ENCODE data around the gene ERRFI1. TPM values are rescaled to one million over a fixed set of nuclear protein-coding genes. Genes with fewer than 3 reads are reported as not detected.
"Not testable (repeated sequence)": the region's sequence is repeated elsewhere in the genome, so short reads cannot be mapped to it uniquely, and the experiment has no call there.

ERRFI1 gene
- total RNA-seq, 2 experiments from 2014 or later: 3.6 TPM

- Histone ChIP-seq H3K36me3 (ENCODE audit: insufficient read depth, low read length) (no peaks in the 10 kb centered on the region), H3K9me3 (ENCODE audit: control insufficient read depth in 1 of 2, insufficient read depth in 1 of 2, low read length in 2 of 2) (no peaks in the 10 kb centered on the region), H3K4me1 (ENCODE audit: insufficient read depth, low read length) (no peaks in the 10 kb centered on the region), H3K27ac (ENCODE audit: low read depth in 1 of 2, low read length in 2 of 2) (no peak overlapping the region), H3K27me3 (ENCODE audit: control insufficient read depth in 1 of 2, insufficient read depth in 2 of 2, low read length in 2 of 2) (no peaks in the 10 kb centered on the region), H3K4me3 (ENCODE audit: low read length) (no peak overlapping the region)
- no peak for DNase-seq
- Mint-ChIP-seq H3K36me3 (ENCODE audit: low read depth) (no peaks in the 10 kb centered on the region), H3K9me3 (no peaks in the 10 kb centered on the region), H3K27me3 (no peaks in the 10 kb centered on the region), H3K4me3 (no peak overlapping the region), H3K4me1 (ENCODE audit: low read depth) (no peaks in the 10 kb centered on the region), H3K27ac (no peak overlapping the region)
- intact Hi-C loops (cut with DNase I, micrococcal nuclease): no loop called here
- ATAC-seq (ENCODE audit: poor library complexity): no peak
- ChIA-PET CTCF (no interaction called here), POLR2A (no interaction called here)
- TF ChIP-seq CTCF (IDR thresholded peaks at IDR 0.05): no peak
Measured at GRCh38 chr1:8053878-8054567, 27.9 kb upstream of the ERRFI1 start.

GRCh38 chr1:8051650-8052049 lies 25.5 kb upstream of the ERRFI1 start:
- no peak for DNase-seq
- no peak for ATAC-seq (ENCODE audit: poor library complexity)
- no peak for TF ChIP-seq CTCF (IDR thresholded peaks at IDR 0.05)
- H3K4me1 ChIP-seq (ENCODE audit: insufficient read depth, low read length): no peaks in the 10 kb centered on the region
- Mint-ChIP-seq H3K4me3 (no peak overlapping the region), H3K9me3 (no peaks in the 10 kb centered on the region), H3K4me1 (ENCODE audit: low read depth) (no peaks in the 10 kb centered on the region), H3K36me3 (ENCODE audit: low read depth) (no peaks in the 10 kb centered on the region), H3K27ac (no peak overlapping the region), H3K27me3 (peaks cover 4% of the 10 kb centered on the region)
- intact Hi-C loops (cut with DNase I, micrococcal nuclease): no loop called here
- H3K4me3 ChIP-seq (ENCODE audit: low read length): no peak overlapping the region
- ChIA-PET POLR2A (no interaction called here), CTCF (no interaction called here)
- no peaks in the 10 kb centered on the region for H3K36me3 ChIP-seq (ENCODE audit: insufficient read depth, low read length)
- no peaks in the 10 kb centered on the region for H3K27me3 ChIP-seq (ENCODE audit: control insufficient read depth in 1 of 2, insufficient read depth in 2 of 2, low read length in 2 of 2)
- H3K27ac ChIP-seq (ENCODE audit: low read depth in 1 of 2, low read length in 2 of 2): no peak overlapping the region
- no peaks in the 10 kb centered on the region for H3K9me3 ChIP-seq (ENCODE audit: control insufficient read depth in 1 of 2, insufficient read depth in 1 of 2, low read length in 2 of 2)

GRCh38 chr1:8049229-8049628 lies 23.1 kb upstream of the ERRFI1 start:
- H3K27me3 ChIP-seq (ENCODE audit: control insufficient read depth in 1 of 2, insufficient read depth in 2 of 2, low read length in 2 of 2); H3K4me3 ChIP-seq (ENCODE audit: low read length); H3K27me3 Mint-ChIP-seq; H3K9me3 Mint-ChIP-seq; H3K27ac ChIP-seq (ENCODE audit: low read depth in 1 of 2, low read length in 2 of 2); POLR2A ChIA-PET; H3K4me1 Mint-ChIP-seq (ENCODE audit: low read depth); H3K9me3 ChIP-seq (ENCODE audit: control insufficient read depth in 1 of 2, insufficient read depth in 1 of 2, low read length in 2 of 2); DNase-seq; CTCF ChIA-PET; H3K4me1 ChIP-seq (ENCODE audit: insufficient read depth, low read length); H3K36me3 Mint-ChIP-seq (ENCODE audit: low read depth); ATAC-seq (ENCODE audit: poor library complexity); H3K4me3 Mint-ChIP-seq; intact Hi-C loops (cut with DNase I, micrococcal nuclease); H3K27ac Mint-ChIP-seq; H3K36me3 ChIP-seq (ENCODE audit: insufficient read depth, low read length): not testable (repeated sequence)

Data from CD4-positive, alpha-beta T cell (primary cell).